ENCODE data around the gene PACRG. TPM values are rescaled to one million over a fixed set of nuclear protein-coding genes. Genes with fewer than 3 reads are reported as not detected.

Gene PACRG
- total and polyA plus RNA-seq, 2 of the 13 experiments (the other 11 are each of a cell fraction or from before 2014, with no cell fraction given): 0.13 TPM; not detected in 1

- TF ChIP-seq TFDP1 (CRISPR knock-in tag; IDR thresholded peaks at IDR 0.05; ENCODE audit: borderline replicate concordance) (no peak), ZNF615 (CRISPR knock-in tag; IDR thresholded peaks at IDR 0.05; ENCODE audit: borderline replicate concordance) (no peak), ZNF704 (CRISPR knock-in tag; IDR thresholded peaks at IDR 0.05; ENCODE audit: borderline replicate concordance) (no peak), NR0B2 (CRISPR knock-in tag; IDR thresholded peaks at IDR 0.05) (no peak), HNF4A (CRISPR knock-in tag; IDR thresholded peaks at IDR 0.05) (no peak), WIZ (CRISPR knock-in tag; IDR thresholded peaks at IDR 0.05) (no peak), SNAPC5 (CRISPR knock-in tag; IDR thresholded peaks at IDR 0.05; ENCODE audit: borderline replicate concordance) (no peak), TCF12 (IDR thresholded peaks at IDR 0.05) (no peak), TCF12 (CRISPR knock-in tag; IDR thresholded peaks at IDR 0.05) (no peak), ZNF678 (CRISPR knock-in tag; IDR thresholded peaks at IDR 0.05) (no peak), GATAD2A (CRISPR knock-in tag; IDR thresholded peaks at IDR 0.05) (no peak), HMGXB4 (CRISPR knock-in tag; IDR thresholded peaks at IDR 0.05; ENCODE audit: borderline replicate concordance in 1 of 2, low read depth in 1 of 2) (no peak), PCBP2 (optimal IDR thresholded peaks at IDR 0.05; ENCODE audit: low read depth, low read length, poor library complexity, severe bottlenecking) (no peak)
These were observed 161.5 kb downstream of the PACRG start (continued) for GRCh38 chr6:162889303-162889702.
